ENCODE data around the gene DPP6. TPM values are rescaled to one million over a fixed set of nuclear protein-coding genes. Genes with fewer than 3 reads are reported as not detected.

Gene DPP6
- total RNA-seq, 1 experiment from 2014 or later: not detected

DNA sequence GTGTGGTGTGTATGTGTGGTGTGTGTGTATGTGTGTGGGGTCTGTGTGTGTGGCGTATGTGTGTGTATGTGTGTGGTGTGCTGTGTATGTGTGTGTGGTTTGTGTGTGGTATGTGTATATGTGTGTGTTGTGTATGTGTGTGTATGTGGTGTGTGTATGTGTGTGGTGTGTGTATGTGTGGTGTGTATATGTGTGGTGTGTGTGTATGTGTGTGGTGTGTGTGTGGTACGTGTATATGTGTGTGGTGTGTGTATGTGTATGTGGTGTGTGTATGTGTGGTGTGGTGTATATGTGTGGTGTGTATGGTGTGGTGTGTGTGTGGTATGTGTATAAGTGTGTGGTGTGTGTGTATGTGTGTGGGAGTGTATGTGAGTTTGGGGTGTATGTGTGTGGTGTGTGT lies 522.0 kb downstream of the DPP6 start:
- Mint-ChIP-seq H3K4me1 (ENCODE audit: low read depth, unreplicated experiment) (no peaks in the 10 kb centered on the region), H3K27ac (ENCODE audit: unreplicated experiment) (no peak overlapping the region), H3K27me3 (ENCODE audit: insufficient read depth, unreplicated experiment) (peaks cover 8% of the 10 kb centered on the region), H3K36me3 (ENCODE audit: insufficient read depth, unreplicated experiment) (no peaks in the 10 kb centered on the region), H3K4me3 (ENCODE audit: unreplicated experiment) (no peak overlapping the region), H3K9me3 (ENCODE audit: unreplicated experiment) (peaks cover 10% of the 10 kb centered on the region)
- no peaks in the 10 kb centered on the region for H3K27me3 ChIP-seq (replicated peaks; ENCODE audit: control insufficient read depth, insufficient read depth, low read length)
- DNase-seq: no peak
- intact Hi-C loops (cut with micrococcal nuclease; ENCODE audit: unreplicated experiment): no loop called here
- no peaks in the 10 kb centered on the region; the same call in 1 of the 2 replicates for H3K9me3 ChIP-seq
- H3K4me3 ChIP-seq (ENCODE audit: low read depth, low read length): no peak overlapping the region
- CTCF ChIA-PET: no interaction called here
- no peak for TF ChIP-seq CTCF (IDR thresholded peaks at IDR 0.05; ENCODE audit: insufficient read depth in 1 of 2, low read depth in 1 of 2, low read length in 1 of 2, severe bottlenecking in 1 of 2, unreplicated experiment in 1 of 2)
- H3K36me3 ChIP-seq (ENCODE audit: control insufficient read depth, insufficient read depth, low read length): no peaks in the 10 kb centered on the region
- POLR2A ChIA-PET: no interaction called here
- no TSS peak for BruUV-seq (replicated peaks)
- no peaks in the 10 kb centered on the region for H3K4me1 ChIP-seq

DNA sequence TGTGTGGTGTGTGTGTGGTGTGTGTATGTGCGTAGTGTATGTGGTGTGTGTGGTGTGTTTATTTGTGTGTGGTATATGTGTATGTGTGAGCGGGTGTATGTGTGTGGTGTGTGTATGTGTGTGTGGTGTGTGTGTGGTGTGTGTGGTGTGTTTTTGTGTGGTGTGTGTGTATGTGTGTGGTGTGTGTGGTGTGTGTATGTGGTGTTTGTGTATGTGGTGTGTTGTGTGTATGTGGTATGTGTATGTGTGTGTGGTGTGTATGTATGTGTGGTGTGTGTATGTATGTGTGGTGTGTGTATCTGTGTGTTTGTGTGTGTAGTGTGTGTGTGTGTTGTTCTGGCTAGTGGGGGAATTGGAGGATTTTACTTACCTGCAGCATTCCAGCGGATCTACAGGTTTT lies 523.3 kb downstream of the DPP6 start:
- no peak overlapping the region for H3K4me3 ChIP-seq (ENCODE audit: low read depth, low read length)
- POLR2A ChIA-PET: no interaction called here
- CTCF ChIA-PET: no interaction called here
- no peaks in the 10 kb centered on the region for H3K36me3 ChIP-seq (ENCODE audit: control insufficient read depth, insufficient read depth, low read length)
- intact Hi-C loops (cut with micrococcal nuclease; ENCODE audit: unreplicated experiment): no loop called here
- no peak overlapping the region for H3K27ac Mint-ChIP-seq (ENCODE audit: unreplicated experiment)
- peaks cover 6% of the 10 kb centered on the region for H3K27me3 Mint-ChIP-seq (ENCODE audit: insufficient read depth, unreplicated experiment)
- no peaks in the 10 kb centered on the region for H3K27me3 ChIP-seq (replicated peaks; ENCODE audit: control insufficient read depth, insufficient read depth, low read length)
- DNase-seq: no peak
- no peak overlapping the region for H3K4me3 Mint-ChIP-seq (ENCODE audit: unreplicated experiment)
- no peaks in the 10 kb centered on the region for H3K36me3 Mint-ChIP-seq (ENCODE audit: insufficient read depth, unreplicated experiment)
- H3K9me3 Mint-ChIP-seq (ENCODE audit: unreplicated experiment): peaks cover 10% of the 10 kb centered on the region
- no TSS peak for BruUV-seq (replicated peaks)
- H3K9me3 ChIP-seq: no peaks in the 10 kb centered on the region; the same call in 1 of the 2 replicates
- no peak for TF ChIP-seq CTCF (IDR thresholded peaks at IDR 0.05; ENCODE audit: insufficient read depth in 1 of 2, low read depth in 1 of 2, low read length in 1 of 2, severe bottlenecking in 1 of 2, unreplicated experiment in 1 of 2)
- no peaks in the 10 kb centered on the region for H3K4me1 ChIP-seq
- H3K4me1 Mint-ChIP-seq (ENCODE audit: low read depth, unreplicated experiment): no peaks in the 10 kb centered on the region

GRCh38 chr7:154576604-154577003 lies 524.4 kb downstream of the DPP6 start:
- intact Hi-C loops (cut with micrococcal nuclease; ENCODE audit: unreplicated experiment): no loop called here
- H3K9me3 ChIP-seq: no peaks in the 10 kb centered on the region; the same call in 1 of the 2 replicates
- peaks cover 10% of the 10 kb centered on the region for H3K9me3 Mint-ChIP-seq (ENCODE audit: unreplicated experiment)
- H3K36me3 Mint-ChIP-seq (ENCODE audit: insufficient read depth, unreplicated experiment): no peaks in the 10 kb centered on the region
- no peak for TF ChIP-seq CTCF (IDR thresholded peaks at IDR 0.05; ENCODE audit: insufficient read depth in 1 of 2, low read depth in 1 of 2, low read length in 1 of 2, severe bottlenecking in 1 of 2, unreplicated experiment in 1 of 2)
- no peak overlapping the region for H3K4me3 ChIP-seq (ENCODE audit: low read depth, low read length)
- CTCF ChIA-PET: no interaction called here
- peaks cover 13% of the 10 kb centered on the region for H3K27me3 Mint-ChIP-seq (ENCODE audit: insufficient read depth, unreplicated experiment)
- POLR2A ChIA-PET: no interaction called here
- H3K27me3 ChIP-seq (replicated peaks; ENCODE audit: control insufficient read depth, insufficient read depth, low read length): no peaks in the 10 kb centered on the region
- no peak for DNase-seq
- BruUV-seq (replicated peaks): no TSS peak
- H3K4me1 ChIP-seq: no peaks in the 10 kb centered on the region
- H3K27ac Mint-ChIP-seq (ENCODE audit: unreplicated experiment): no peak overlapping the region
- no peaks in the 10 kb centered on the region for H3K4me1 Mint-ChIP-seq (ENCODE audit: low read depth, unreplicated experiment)
- no peaks in the 10 kb centered on the region for H3K36me3 ChIP-seq (ENCODE audit: control insufficient read depth, insufficient read depth, low read length)
- H3K4me3 Mint-ChIP-seq (ENCODE audit: unreplicated experiment): no peak overlapping the region

Measured in Caco-2 (cell line).